CD4-positive, alpha-beta T cell (primary cell): ENCODE data around the gene SELENOK. TPM values are rescaled to one million over a fixed set of nuclear protein-coding genes. Genes with fewer than 3 reads are reported as not detected.

Experiments
- ATAC-seq: fragments of 200-7000 bp; cut with Tn5 transposase; one replicate; pipeline ENCODE4 v1.10.0; 2022; ENCODE audit warnings: mild to moderate bottlenecking; ENCODE audit not compliant: poor library complexity
- CTCF ChIA-PET: fragments of 350-600 bp; sonication (Branson Sonifier 250); formaldehyde crosslinking; loops from one replicate; lab custom pipeline; 2021; ENCODE audit warnings: antibody characterized with exemption, inconsistent platforms; lab: Charles Lee
- POLR2A ChIA-PET: fragments of 350-600 bp; sonication (Branson Sonifier 250); formaldehyde crosslinking; loops from one replicate; lab custom pipeline; 2021; ENCODE audit warnings: antibody characterized with exemption, inconsistent platforms; lab: Charles Lee
- DNase-seq, 14 experiments: peaks; one replicate each; pipeline ENCODE4 v3.0.0-alpha.2; 2013 to 2020; ENCODE audit warnings: mixed read lengths in 2 of 14
- H3K27ac ChIP-seq, 2 donors: one replicate each; pipeline versions ENCODE4 v1.5.1 to v1.7.0; 2013; ENCODE audit warnings: low read length in 2 of 2, low read depth in 1 of 2, mild to moderate bottlenecking in 1 of 2
- H3K27me3 ChIP-seq, 2 experiments: 1 replicate in 1 of 2; 2 replicates in 1 of 2; pipeline versions ENCODE4 v1.6.1 to v1.7.0; 2013; ENCODE audit warnings: low read length in 2 of 2, control low read depth in 1 of 2, mild to moderate bottlenecking in 1 of 2, moderate library complexity in 1 of 2; ENCODE audit not compliant: insufficient read depth in 2 of 2, control insufficient read depth in 1 of 2
- H3K36me3 ChIP-seq: one replicate; pipeline ENCODE4 v1.6.1; 2013; ENCODE audit warnings: low read length, control low read depth; ENCODE audit not compliant: insufficient read depth
- H3K4me1 ChIP-seq: one replicate; pipeline ENCODE4 v1.6.1; 2013; ENCODE audit warnings: low read length, control low read depth; ENCODE audit not compliant: insufficient read depth
- H3K4me3 ChIP-seq: one replicate; pipeline ENCODE4 v1.5.1; 2013; ENCODE audit warnings: mild to moderate bottlenecking, low read length, moderate library complexity
- H3K9me3 ChIP-seq, 2 experiments: 1 replicate in 1 of 2; 2 replicates in 1 of 2; pipeline versions ENCODE4 v1.6.1 to v1.7.0; 2013; ENCODE audit warnings: low read length in 2 of 2, mild to moderate bottlenecking in 2 of 2, control low read depth in 1 of 2, moderate library complexity in 1 of 2; ENCODE audit not compliant: control insufficient read depth in 1 of 2, insufficient read depth in 1 of 2
- H3K27ac Mint-ChIP-seq: one replicate; pipeline ENCODE4 v1.8.0; 2020; ENCODE audit warnings: mixed read lengths
- H3K27me3 Mint-ChIP-seq: one replicate; pipeline ENCODE4 v1.8.0; 2021; ENCODE audit warnings: mixed read lengths
- H3K36me3 Mint-ChIP-seq: one replicate; pipeline ENCODE4 v1.8.0; 2021; ENCODE audit warnings: low read depth, mixed read lengths
- H3K4me1 Mint-ChIP-seq: one replicate; pipeline ENCODE4 v1.8.0; 2021; ENCODE audit warnings: low read depth, mixed read lengths
- H3K4me3 Mint-ChIP-seq: one replicate; pipeline ENCODE4 v1.8.0; 2020; ENCODE audit warnings: mild to moderate bottlenecking, mixed read lengths
- H3K9me3 Mint-ChIP-seq: one replicate; pipeline ENCODE4 v1.8.0; 2020; ENCODE audit warnings: mixed read lengths
- CTCF ChIP-seq: fragments of 200-600 bp; IDR thresholded peaks from one replicate; pipeline ENCODE4 v1.8.0; 2022; ENCODE audit warnings: antibody characterized with exemption, mild to moderate bottlenecking
- intact Hi-C, 2 experiments: fragments of 100-400 bp; cut with DNase I in 1 of 2; cut with micrococcal nuclease in 1 of 2; formaldehyde crosslinking; loops; one replicate each; pipeline versions ENCODE4 v1.15.1 to v1.9.0; 2023 to 2025; cut with DNase I, micrococcal nuclease
- total RNA-seq, 174 experiments: library from RNA in 2 of 174; stranded (reverse) in 2 of 174; gene quantifications; one replicate each; pipeline ENCODE4 v1.2.3 and lab custom pipeline; 2021 to 2026

Gene SELENOK
- total RNA-seq, 2 experiments from 2014 or later = 153 to 159 TPM

GRCh38 chr3:53899750-53900149 lies 8.1 kb upstream of the SELENOK start:
- H3K27me3 ChIP-seq = peaks cover 18 to 26% of the 10 kb centered on the region in 2 experiments
- Mint-ChIP-seq H3K27ac (no peak overlapping the region), H3K4me1 (no peaks in the 10 kb centered on the region), H3K9me3 (no peaks in the 10 kb centered on the region), H3K27me3 (peaks cover 56% of the 10 kb centered on the region), H3K36me3 (no peaks in the 10 kb centered on the region), H3K4me3 (no peak overlapping the region)
- ATAC-seq = no peak
- intact Hi-C loops = no loop called here
- H3K36me3 ChIP-seq = no peaks in the 10 kb centered on the region
- no peaks in the 10 kb centered on the region for H3K4me1 ChIP-seq
- H3K9me3 ChIP-seq = no peaks in the 10 kb centered on the region
- POLR2A ChIA-PET = no interaction called here
- H3K27ac ChIP-seq = no peak overlapping the region
- no peak for DNase-seq
- no peak overlapping the region for H3K4me3 ChIP-seq
- TF ChIP-seq CTCF = no peak
- CTCF ChIA-PET = interaction anchor here (0.7 to 0.8 kb wide), 2 partner anchors 9 to 57 kb away, joined by 3 read pairs; no protein-coding TSS in a partner anchor

GRCh38 chr3:53892286-53892637 lies 603 bp upstream of the SELENOK start:
- Histone ChIP-seq H3K9me3 (no peaks in the 10 kb centered on the region), H3K36me3 (peaks cover 7% of the 10 kb centered on the region), H3K27me3 (peaks cover 0 to 9% of the 10 kb centered on the region in 2 experiments), H3K4me3 (peak overlapping the region; percentile 88), H3K4me1 (peaks cover 21% of the 10 kb centered on the region), H3K27ac (peak overlapping the region; percentile 92 to 96)
- DNase-seq = no peak
- H3K4me1 Mint-ChIP-seq = peaks cover 55% of the 10 kb centered on the region
- peak overlapping the region; percentile 100 for H3K27ac Mint-ChIP-seq
- peak overlapping the region; percentile 98 for H3K4me3 Mint-ChIP-seq
- no peak for TF ChIP-seq CTCF
- peaks cover 12% of the 10 kb centered on the region for H3K27me3 Mint-ChIP-seq
- H3K36me3 Mint-ChIP-seq = peaks cover 36% of the 10 kb centered on the region
- ChIA-PET CTCF (interaction anchor here (1.0 kb wide), 1 partner anchor 9 kb away, joined by 3 read pairs; no protein-coding TSS in a partner anchor), POLR2A (interaction anchor here (2.4 to 2.9 kb wide), 2 partner anchors 10 to 545 kb away, joined by 24 to 53 read pairs; partner anchors contain the start of genes ACTR8 and DCP1A)
- ATAC-seq = no peak
- intact Hi-C loops = loop anchor here in 1 of 2 experiments (5.0 kb wide), 1 partner anchor 545 kb away; the partner anchor contains the start of gene DCP1A
- no peaks in the 10 kb centered on the region for H3K9me3 Mint-ChIP-seq

GRCh38 chr3:53890726-53891475 lies 758 bp downstream of the SELENOK start:
- Mint-ChIP-seq H3K9me3 (no peaks in the 10 kb centered on the region), H3K27ac (peak overlapping the region; percentile 100), H3K36me3 (peaks cover 47% of the 10 kb centered on the region), H3K4me1 (peaks cover 61% of the 10 kb centered on the region), H3K27me3 (no peaks in the 10 kb centered on the region), H3K4me3 (peak overlapping the region; percentile 98)
- Histone ChIP-seq H3K4me1 (peaks cover 21% of the 10 kb centered on the region), H3K4me3 (peak overlapping the region; percentile 88), H3K9me3 (no peaks in the 10 kb centered on the region), H3K36me3 (peaks cover 16% of the 10 kb centered on the region), H3K27ac (peak overlapping the region; percentile 92 to 96), H3K27me3 (peaks cover 0 to 5% of the 10 kb centered on the region in 2 experiments)
- no peak for TF ChIP-seq CTCF
- ATAC-seq (peak; percentile 60), DNase-seq (peak in 13 of 14 experiments; percentile 15 to 89 (median 51))
- intact Hi-C loops = loop anchor here in 1 of 2 experiments (1.0 to 5.0 kb wide), 2 partner anchors 9 to 544 kb away; partner anchors contain the start of genes ACTR8 and DCP1A
- ChIA-PET POLR2A (interaction anchor here (1.3 to 2.9 kb wide), 3 partner anchors 9 to 546 kb away, joined by 5 to 53 read pairs (median 24); partner anchors contain the start of genes ACTR8 and DCP1A), CTCF (interaction anchor here (1.0 to 1.2 kb wide), 2 partner anchors 10 kb away, joined by 3 read pairs; partner anchors contain the start of gene ACTR8)
